GM20431 (cell line): ENCODE results near the gene AHCYL2.
"Not testable (repeated sequence)": the region's sequence is repeated elsewhere in the genome, so short reads cannot be mapped to it uniquely, and the experiment has no call there.

Experiments
- in situ Hi-C: fragments of 300-500 bp; cut with MseI, MboI; formaldehyde crosslinking; loops from one replicate; pipeline ENCODE4 v1.15.0; 2020; ENCODE audit warnings: low sequenced_read_pairs; ENCODE audit not compliant: unreplicated experiment

AHCYL2 gene

DNA sequence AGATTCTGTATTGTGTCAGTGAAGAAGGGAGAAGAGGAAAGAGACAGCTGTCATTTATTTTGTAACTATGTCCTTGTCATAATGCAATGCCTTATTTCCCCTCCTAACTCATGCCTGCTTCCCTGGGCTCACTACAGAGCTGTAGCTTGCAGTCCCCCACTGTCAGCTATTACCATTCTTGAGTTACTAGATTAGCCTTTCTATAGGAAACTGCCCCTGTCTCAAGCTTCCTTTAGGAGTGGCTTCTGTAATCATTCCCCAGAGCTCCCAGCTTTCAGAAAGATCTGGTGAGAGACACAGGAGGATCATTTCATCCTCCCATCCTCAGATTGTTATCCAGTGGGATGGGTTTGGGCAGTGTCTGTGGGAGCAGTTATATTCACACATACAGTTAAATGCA, 245.1 kb downstream of the AHCYL2 start:
- in situ Hi-C loops: no loop called here

DNA sequence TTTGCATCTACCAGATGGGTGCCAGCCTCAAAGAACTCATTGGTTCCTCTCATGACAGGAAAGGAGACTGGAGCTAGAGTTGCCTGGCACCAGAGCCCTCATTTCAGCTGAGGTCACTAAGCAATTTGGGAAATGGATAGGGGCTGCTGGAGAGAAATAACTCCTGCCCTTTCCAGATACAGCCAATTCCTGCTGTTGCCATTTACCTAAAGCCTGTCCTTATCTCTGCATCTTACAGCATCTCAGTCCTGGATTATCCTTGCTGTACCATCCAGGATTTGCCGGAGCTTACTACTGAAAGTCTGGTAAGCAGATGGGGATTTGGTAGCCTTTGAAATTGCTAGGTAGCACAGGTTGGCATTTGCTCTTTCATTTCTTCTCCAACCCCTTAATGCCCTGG, 245.6 kb downstream of the AHCYL2 start:
- in situ Hi-C loops: no loop called here

DNA sequence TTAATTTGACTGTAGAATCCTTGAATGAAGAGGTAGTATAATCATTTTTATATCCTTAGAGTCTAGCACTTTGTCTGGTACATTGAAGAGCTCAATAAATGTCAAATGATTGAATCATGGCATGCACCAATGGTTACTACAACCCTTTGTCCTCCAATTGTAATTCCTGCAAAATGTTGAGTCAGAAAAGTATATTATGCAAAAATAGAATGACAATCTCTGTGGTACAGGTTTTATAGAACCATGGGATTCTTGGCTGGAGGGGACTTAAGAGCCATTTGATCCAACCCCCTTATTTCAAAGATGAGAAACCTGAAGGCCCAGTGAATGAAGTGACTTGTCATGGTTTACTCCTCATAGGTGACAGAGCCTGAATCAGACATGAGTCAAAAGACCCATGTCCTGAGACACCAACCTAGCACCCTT, 246.6 kb downstream of the AHCYL2 start:
- in situ Hi-C loops: no loop called here

DNA sequence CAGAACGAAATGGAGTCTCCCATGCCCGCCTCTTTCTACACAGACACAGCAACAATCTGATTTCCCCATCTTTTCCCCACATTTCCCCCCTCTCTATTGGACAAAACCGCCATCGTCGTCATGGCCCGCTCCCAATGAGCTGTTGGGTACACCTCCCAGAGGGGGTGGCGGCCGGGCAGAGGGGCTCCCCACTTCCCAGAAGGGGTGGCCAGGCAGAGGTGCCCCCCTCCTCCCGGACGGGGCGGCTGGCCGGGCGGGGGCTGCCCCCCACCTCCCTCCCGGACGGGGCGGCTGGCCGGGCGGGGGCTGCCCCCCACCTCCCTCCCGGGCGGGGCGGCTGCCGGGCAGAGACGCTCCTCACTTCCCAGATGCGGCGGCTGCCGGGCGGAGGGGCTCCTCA, 251.1 kb downstream of the AHCYL2 start:
- in situ Hi-C loops: not testable (repeated sequence)

DNA sequence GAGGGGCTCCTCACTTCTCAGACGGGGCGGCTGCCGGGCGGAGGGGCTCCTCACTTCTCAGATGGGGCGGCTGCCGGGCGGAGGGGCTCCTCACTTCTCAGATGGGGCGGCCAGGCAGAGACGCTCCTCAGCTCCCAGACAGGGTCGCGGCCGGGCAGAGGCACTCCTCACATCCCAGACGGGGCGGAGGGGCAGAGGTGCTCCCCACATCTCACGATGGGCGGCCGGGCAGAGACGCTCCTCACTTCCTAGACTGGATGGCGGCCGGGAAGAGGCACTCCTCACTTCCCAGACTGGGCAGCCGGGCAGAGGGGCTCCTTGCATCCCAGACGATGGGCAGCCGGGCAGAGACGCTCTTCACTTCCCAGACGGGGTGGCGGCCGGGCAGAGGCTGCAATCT, 251.6 kb downstream of the AHCYL2 start:
- in situ Hi-C loops: not testable (repeated sequence)
